Upper lobe of left lung (tissue), 4 donors: ENCODE measurements around the gene UBR2.

Experiments used
- EP300 ChIP-seq, 4 donors: sonication (generic); formaldehyde crosslinking; IDR thresholded peaks; one replicate each; pipeline ENCODE4 v1.5.1; 2017; ENCODE audit warnings: antibody characterized with exemption in 4 of 4, control low read depth in 2 of 4
- POLR2A ChIP-seq, 4 donors: fragments of 450-650 bp; IDR thresholded peaks; one replicate each; pipeline ENCODE4 v1.5.1; 2016 to 2017; ENCODE audit warnings: antibody characterized with exemption in 4 of 4, mild to moderate bottlenecking in 2 of 4
- TF ChIP-seq, protein P1 (sequence below), 6 experiments: fragments of 450-650 bp in 4 of 6; fragments of 200-600 bp in 2 of 6; sonication (generic) in 2 of 6; IDR thresholded peaks; one replicate each; pipeline ENCODE4 v1.5.1; 2016 to 2019; ENCODE audit warnings: antibody characterized with exemption in 6 of 6

- no peak for TF ChIP-seq EP300 (IDR thresholded peaks at IDR 0.05)
- TF ChIP-seq, protein P1, sequence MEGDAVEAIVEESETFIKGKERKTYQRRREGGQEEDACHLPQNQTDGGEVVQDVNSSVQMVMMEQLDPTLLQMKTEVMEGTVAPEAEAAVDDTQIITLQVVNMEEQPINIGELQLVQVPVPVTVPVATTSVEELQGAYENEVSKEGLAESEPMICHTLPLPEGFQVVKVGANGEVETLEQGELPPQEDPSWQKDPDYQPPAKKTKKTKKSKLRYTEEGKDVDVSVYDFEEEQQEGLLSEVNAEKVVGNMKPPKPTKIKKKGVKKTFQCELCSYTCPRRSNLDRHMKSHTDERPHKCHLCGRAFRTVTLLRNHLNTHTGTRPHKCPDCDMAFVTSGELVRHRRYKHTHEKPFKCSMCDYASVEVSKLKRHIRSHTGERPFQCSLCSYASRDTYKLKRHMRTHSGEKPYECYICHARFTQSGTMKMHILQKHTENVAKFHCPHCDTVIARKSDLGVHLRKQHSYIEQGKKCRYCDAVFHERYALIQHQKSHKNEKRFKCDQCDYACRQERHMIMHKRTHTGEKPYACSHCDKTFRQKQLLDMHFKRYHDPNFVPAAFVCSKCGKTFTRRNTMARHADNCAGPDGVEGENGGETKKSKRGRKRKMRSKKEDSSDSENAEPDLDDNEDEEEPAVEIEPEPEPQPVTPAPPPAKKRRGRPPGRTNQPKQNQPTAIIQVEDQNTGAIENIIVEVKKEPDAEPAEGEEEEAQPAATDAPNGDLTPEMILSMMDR (IDR thresholded peaks at IDR 0.05), result no peak
- no peak for TF ChIP-seq POLR2A (IDR thresholded peaks at IDR 0.05)
Observed at GRCh38 chr6:42624601-42625000, 60.8 kb downstream of the UBR2 start.
